Adrenal gland (tissue), 5 donors: ENCODE results near the gene CHST11.

ENCODE experiments used
- POLR2A ChIP-seq, 2 donors: fragments of 450-650 bp; IDR thresholded peaks; one replicate each; pipeline ENCODE4 v1.6.1; 2017; ENCODE audit warnings: antibody characterized with exemption in 2 of 2, mild to moderate bottlenecking in 2 of 2, moderate library complexity in 1 of 2
- TF ChIP-seq, protein P1 (sequence below), 6 experiments: fragments of 450-650 bp in 4 of 6; fragments of 200-600 bp in 2 of 6; sonication (generic) in 1 of 6; IDR thresholded peaks; 1 replicate in 5 of 6; 2 replicates in 1 of 6; pipeline versions ENCODE4 v1.5.1 to v1.8.0; 2016 to 2021; ENCODE audit warnings: antibody characterized with exemption in 6 of 6, mild to moderate bottlenecking in 2 of 6, moderate library complexity in 1 of 6
- donor health status: DM: no; HTN: no; CAD: no.

- TF ChIP-seq, protein P1, sequence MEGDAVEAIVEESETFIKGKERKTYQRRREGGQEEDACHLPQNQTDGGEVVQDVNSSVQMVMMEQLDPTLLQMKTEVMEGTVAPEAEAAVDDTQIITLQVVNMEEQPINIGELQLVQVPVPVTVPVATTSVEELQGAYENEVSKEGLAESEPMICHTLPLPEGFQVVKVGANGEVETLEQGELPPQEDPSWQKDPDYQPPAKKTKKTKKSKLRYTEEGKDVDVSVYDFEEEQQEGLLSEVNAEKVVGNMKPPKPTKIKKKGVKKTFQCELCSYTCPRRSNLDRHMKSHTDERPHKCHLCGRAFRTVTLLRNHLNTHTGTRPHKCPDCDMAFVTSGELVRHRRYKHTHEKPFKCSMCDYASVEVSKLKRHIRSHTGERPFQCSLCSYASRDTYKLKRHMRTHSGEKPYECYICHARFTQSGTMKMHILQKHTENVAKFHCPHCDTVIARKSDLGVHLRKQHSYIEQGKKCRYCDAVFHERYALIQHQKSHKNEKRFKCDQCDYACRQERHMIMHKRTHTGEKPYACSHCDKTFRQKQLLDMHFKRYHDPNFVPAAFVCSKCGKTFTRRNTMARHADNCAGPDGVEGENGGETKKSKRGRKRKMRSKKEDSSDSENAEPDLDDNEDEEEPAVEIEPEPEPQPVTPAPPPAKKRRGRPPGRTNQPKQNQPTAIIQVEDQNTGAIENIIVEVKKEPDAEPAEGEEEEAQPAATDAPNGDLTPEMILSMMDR (IDR thresholded peaks at IDR 0.05), result no peak
- no peak for TF ChIP-seq POLR2A (IDR thresholded peaks at IDR 0.05)
Observed at GRCh38 chr12:104680491-104680890, 223.7 kb downstream of the CHST11 start.
